PC-9 (cell line): ENCODE results near the gene MGAT1.

Experiments used
- EZH2 ChIP-seq: fragments of 200-600 bp; sonication (generic); IDR thresholded peaks from 2 replicates; pipeline ENCODE4 v1.8.0; 2017; ENCODE audit warnings: antibody characterized with exemption, low read depth
- TF ChIP-seq, protein P1 (sequence below): fragments of 200-600 bp; sonication (generic); conservative IDR thresholded peaks from 2 replicates; pipeline ENCODE4 v1.6.1; 2017; ENCODE audit warnings: mixed run types, antibody characterized with exemption, mild to moderate bottlenecking, moderate library complexity

DNA sequence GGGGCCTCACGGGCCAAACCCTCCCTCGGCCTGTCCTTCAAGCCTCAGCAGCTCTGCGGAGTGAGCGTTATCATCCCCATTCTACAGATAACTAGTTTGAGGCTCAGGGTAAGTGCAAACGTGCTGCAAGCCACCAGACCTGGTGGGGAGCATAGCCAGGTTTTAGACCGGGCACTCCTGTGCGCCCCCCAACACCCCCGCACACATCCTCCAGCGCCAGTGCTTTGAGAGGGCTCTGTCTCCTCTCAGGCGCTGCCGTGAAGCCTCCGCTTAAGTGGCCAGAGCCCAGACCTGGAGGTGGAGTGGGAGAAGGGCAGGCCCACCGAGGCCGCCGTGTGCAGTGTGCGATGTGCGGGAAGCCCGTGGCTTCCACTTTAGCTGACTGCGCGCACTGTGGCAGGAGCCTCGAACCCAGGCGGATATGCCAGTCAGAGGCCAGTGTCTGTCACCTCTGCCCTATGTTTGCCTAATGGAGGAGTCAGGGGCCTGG lies 1.6 kb upstream of the MGAT1 start:
- TF ChIP-seq EZH2: no peak
- TF ChIP-seq, protein P1, sequence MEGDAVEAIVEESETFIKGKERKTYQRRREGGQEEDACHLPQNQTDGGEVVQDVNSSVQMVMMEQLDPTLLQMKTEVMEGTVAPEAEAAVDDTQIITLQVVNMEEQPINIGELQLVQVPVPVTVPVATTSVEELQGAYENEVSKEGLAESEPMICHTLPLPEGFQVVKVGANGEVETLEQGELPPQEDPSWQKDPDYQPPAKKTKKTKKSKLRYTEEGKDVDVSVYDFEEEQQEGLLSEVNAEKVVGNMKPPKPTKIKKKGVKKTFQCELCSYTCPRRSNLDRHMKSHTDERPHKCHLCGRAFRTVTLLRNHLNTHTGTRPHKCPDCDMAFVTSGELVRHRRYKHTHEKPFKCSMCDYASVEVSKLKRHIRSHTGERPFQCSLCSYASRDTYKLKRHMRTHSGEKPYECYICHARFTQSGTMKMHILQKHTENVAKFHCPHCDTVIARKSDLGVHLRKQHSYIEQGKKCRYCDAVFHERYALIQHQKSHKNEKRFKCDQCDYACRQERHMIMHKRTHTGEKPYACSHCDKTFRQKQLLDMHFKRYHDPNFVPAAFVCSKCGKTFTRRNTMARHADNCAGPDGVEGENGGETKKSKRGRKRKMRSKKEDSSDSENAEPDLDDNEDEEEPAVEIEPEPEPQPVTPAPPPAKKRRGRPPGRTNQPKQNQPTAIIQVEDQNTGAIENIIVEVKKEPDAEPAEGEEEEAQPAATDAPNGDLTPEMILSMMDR: no peak
